NB4 (cell line): Measurements from ENCODE around the gene TGM6.

Experiments
- MAX ChIP-seq: IDR thresholded peaks from 2 replicates; pipeline ENCODE4 v1.6.1; 2011; ENCODE audit warnings: low read depth, low read length
- MYC ChIP-seq: IDR thresholded peaks from 2 replicates; pipeline ENCODE4 v1.6.1; 2011; ENCODE audit warnings: low read depth, low read length
- POLR2A ChIP-seq: IDR thresholded peaks from 2 replicates; pipeline ENCODE4 v1.6.1; 2011; ENCODE audit warnings: mild to moderate bottlenecking; ENCODE audit not compliant: insufficient read length; ENCODE audit errors: extremely low read depth
- TF ChIP-seq, protein P1 (sequence below): IDR thresholded peaks from one replicate; pipeline ENCODE4 v1.5.1; 2012; ENCODE audit warnings: low read depth, low read length

DNA sequence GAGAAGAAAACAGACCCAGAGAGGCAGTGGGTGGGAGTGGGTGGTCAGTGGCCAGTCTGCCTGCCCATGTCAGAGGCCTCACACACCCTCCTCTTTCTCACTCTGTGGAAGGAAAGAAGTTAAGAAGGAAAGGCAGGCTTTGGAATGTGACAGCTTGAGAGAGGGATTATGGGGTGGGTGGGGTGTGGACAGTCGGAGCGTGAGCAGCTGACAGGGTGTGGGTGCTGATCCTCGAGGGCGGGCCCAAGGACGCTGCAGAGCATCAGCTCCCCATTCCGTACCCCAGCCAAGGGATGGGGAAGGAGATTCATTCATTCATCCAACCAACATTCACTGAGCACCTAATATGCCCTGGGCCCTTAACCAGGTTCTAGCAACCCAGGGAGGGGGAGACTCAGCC lies 4.8 kb downstream of the TGM6 start:
- TF ChIP-seq, protein P1, sequence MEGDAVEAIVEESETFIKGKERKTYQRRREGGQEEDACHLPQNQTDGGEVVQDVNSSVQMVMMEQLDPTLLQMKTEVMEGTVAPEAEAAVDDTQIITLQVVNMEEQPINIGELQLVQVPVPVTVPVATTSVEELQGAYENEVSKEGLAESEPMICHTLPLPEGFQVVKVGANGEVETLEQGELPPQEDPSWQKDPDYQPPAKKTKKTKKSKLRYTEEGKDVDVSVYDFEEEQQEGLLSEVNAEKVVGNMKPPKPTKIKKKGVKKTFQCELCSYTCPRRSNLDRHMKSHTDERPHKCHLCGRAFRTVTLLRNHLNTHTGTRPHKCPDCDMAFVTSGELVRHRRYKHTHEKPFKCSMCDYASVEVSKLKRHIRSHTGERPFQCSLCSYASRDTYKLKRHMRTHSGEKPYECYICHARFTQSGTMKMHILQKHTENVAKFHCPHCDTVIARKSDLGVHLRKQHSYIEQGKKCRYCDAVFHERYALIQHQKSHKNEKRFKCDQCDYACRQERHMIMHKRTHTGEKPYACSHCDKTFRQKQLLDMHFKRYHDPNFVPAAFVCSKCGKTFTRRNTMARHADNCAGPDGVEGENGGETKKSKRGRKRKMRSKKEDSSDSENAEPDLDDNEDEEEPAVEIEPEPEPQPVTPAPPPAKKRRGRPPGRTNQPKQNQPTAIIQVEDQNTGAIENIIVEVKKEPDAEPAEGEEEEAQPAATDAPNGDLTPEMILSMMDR, result no peak
- no peak for TF ChIP-seq MYC
- no peak for TF ChIP-seq POLR2A
- no peak for TF ChIP-seq MAX
